Measurements from ENCODE around the gene KRT33B.

KRT33B gene

DNA sequence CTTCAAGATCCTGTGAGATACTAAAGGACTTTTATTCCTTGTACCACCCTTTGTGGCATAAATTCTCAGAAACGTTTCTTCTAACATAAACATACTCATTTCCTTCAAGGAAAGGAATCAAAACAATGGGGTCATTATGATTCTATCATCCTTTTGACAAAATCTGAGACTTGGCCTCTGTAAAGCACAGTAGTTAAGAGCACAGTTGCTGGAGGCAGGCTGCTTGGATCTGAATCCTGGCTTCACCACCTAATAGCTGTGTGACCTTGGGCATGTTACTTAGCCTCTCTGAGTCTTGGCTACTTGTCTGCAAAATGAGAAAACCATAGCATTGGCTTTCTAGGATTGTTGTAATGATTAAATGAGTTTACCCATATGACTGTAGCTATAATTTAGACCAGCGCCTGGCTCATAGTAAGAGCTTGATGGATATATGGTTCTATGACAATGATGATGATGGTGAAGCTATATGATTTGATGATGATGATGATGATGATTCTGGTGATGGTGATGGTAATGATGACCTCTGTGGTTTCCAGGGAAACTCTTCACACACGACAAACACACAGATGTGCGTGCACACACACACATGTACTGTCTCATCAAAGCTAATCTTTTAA lies 33.9 kb upstream of the KRT33B start:
- TF ChIP-seq FOXP2 (optimal IDR thresholded peaks at IDR 0.05; ENCODE audit: borderline replicate concordance, extremely low read depth, extremely low read length, insufficient read depth): no peak
- no peak for TF ChIP-seq SIN3A (IDR thresholded peaks at IDR 0.05; ENCODE audit: borderline replicate concordance, insufficient read depth, low read length)
- TF ChIP-seq POLR2AphosphoS5 (IDR thresholded peaks at IDR 0.05; ENCODE audit: low read depth, low read length): no peak
- no peak for TF ChIP-seq TAF1 (IDR thresholded peaks at IDR 0.05; ENCODE audit: borderline replicate concordance, insufficient read depth, low read length)
- TF ChIP-seq, protein P1, sequence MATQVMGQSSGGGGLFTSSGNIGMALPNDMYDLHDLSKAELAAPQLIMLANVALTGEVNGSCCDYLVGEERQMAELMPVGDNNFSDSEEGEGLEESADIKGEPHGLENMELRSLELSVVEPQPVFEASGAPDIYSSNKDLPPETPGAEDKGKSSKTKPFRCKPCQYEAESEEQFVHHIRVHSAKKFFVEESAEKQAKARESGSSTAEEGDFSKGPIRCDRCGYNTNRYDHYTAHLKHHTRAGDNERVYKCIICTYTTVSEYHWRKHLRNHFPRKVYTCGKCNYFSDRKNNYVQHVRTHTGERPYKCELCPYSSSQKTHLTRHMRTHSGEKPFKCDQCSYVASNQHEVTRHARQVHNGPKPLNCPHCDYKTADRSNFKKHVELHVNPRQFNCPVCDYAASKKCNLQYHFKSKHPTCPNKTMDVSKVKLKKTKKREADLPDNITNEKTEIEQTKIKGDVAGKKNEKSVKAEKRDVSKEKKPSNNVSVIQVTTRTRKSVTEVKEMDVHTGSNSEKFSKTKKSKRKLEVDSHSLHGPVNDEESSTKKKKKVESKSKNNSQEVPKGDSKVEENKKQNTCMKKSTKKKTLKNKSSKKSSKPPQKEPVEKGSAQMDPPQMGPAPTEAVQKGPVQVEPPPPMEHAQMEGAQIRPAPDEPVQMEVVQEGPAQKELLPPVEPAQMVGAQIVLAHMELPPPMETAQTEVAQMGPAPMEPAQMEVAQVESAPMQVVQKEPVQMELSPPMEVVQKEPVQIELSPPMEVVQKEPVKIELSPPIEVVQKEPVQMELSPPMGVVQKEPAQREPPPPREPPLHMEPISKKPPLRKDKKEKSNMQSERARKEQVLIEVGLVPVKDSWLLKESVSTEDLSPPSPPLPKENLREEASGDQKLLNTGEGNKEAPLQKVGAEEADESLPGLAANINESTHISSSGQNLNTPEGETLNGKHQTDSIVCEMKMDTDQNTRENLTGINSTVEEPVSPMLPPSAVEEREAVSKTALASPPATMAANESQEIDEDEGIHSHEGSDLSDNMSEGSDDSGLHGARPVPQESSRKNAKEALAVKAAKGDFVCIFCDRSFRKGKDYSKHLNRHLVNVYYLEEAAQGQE (IDR thresholded peaks at IDR 0.05; ENCODE audit: insufficient read depth in 1 of 2, low read depth in 2 of 2, low read length in 2 of 2): no peak

DNA sequence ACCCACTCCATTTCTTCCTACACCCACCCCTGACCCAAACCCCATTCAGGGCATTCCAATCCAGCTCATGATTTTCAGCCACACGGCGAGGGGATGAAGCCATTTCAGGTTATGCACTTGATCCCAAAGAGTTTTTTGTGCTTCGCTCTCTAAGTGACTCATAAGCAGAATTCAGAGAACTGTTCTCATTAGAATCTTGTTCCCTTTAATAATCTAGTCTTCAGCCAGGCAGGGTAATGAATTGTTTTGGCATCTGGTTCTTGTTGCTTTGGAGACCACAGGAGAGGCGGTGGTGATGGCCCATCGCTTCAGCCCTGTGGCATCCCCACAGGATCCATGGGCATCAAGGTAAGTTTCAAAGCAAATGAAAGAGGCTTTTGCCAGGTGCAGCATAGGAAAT lies 32.5 kb upstream of the KRT33B start:
- TF ChIP-seq SIN3A (IDR thresholded peaks at IDR 0.05; ENCODE audit: borderline replicate concordance, insufficient read depth, low read length) (no peak), POLR2AphosphoS5 (IDR thresholded peaks at IDR 0.05; ENCODE audit: low read depth, low read length) (no peak), TAF1 (IDR thresholded peaks at IDR 0.05; ENCODE audit: borderline replicate concordance, insufficient read depth, low read length) (no peak), FOXP2 (optimal IDR thresholded peaks at IDR 0.05; ENCODE audit: borderline replicate concordance, extremely low read depth, extremely low read length, insufficient read depth) (no peak)
- TF ChIP-seq, protein P1 (IDR thresholded peaks at IDR 0.05; ENCODE audit: insufficient read depth in 1 of 2, low read depth in 2 of 2, low read length in 2 of 2): no peak

GRCh38 chr17:41396996-41397660 lies 27.5 kb upstream of the KRT33B start, which contains the start of gene KRT31:
KRT31 (minus strand) TSS chr17:41397608; CDS start chr17:41397539, 69 bp downstream.
- TF ChIP-seq, protein P1 (IDR thresholded peaks at IDR 0.05; ENCODE audit: insufficient read depth in 1 of 2, low read depth in 2 of 2, low read length in 2 of 2): no peak
- TF ChIP-seq FOXP2 (optimal IDR thresholded peaks at IDR 0.05; ENCODE audit: borderline replicate concordance, extremely low read depth, extremely low read length, insufficient read depth) (no peak), TAF1 (IDR thresholded peaks at IDR 0.05; ENCODE audit: borderline replicate concordance, insufficient read depth, low read length) (no peak), SIN3A (IDR thresholded peaks at IDR 0.05; ENCODE audit: borderline replicate concordance, insufficient read depth, low read length) (no peak)

- TF ChIP-seq, protein P1 (IDR thresholded peaks at IDR 0.05; ENCODE audit: insufficient read depth in 1 of 2, low read depth in 2 of 2, low read length in 2 of 2): no peak
- TF ChIP-seq POLR2AphosphoS5 (IDR thresholded peaks at IDR 0.05; ENCODE audit: low read depth, low read length) (no peak), SIN3A (IDR thresholded peaks at IDR 0.05; ENCODE audit: borderline replicate concordance, insufficient read depth, low read length) (no peak)
These were observed 26.7 kb upstream of the KRT33B start for GRCh38 chr17:41396340-41396739.

Data from PFSK-1 (cell line).